Astrocyte of the cerebellum (primary cell): ENCODE results near the gene ANKRA2.

Source experiments
- DNase-seq: peaks from one replicate; pipeline ENCODE4 v3.0.0-alpha.2; 2011; ENCODE audit warnings: low read depth
- H3K4me3 ChIP-seq: 2 replicates; pipeline ENCODE4 v1.5.1; 2011; ENCODE audit warnings: mild to moderate bottlenecking, low read depth, low read length, moderate library complexity
- CTCF ChIP-seq: IDR thresholded peaks from 2 replicates; pipeline ENCODE4 v1.5.1; 2012; ENCODE audit warnings: low read length, low read depth, moderate library complexity, mild to moderate bottlenecking; ENCODE audit errors: missing control alignments
- in situ Hi-C: cut with HindIII; loops from 2 replicates; pipeline ENCODE4 v1.10.0; 2017; ENCODE audit warnings: low sequenced_read_pairs

The ANKRA2 gene

GRCh38 chr5:73603998-73604397 is 38.6 kb upstream of the ANKRA2 start:
- in situ Hi-C loops = no loop called here
- no peak for TF ChIP-seq CTCF
- H3K4me3 ChIP-seq = no peak overlapping the region
- no peak for DNase-seq

GRCh38 chr5:73599380-73599779 is 33.9 kb upstream of the ANKRA2 start:
- TF ChIP-seq CTCF = no peak
- in situ Hi-C loops = loop anchor here (25.0 kb wide), 1 partner anchor 1063 kb away; no protein-coding TSS in a partner anchor
- no peak for DNase-seq

GRCh38 chr5:73596705-73597328 is 31.4 kb upstream of the ANKRA2 start:
- peak; percentile 55 for TF ChIP-seq CTCF
- in situ Hi-C loops = loop anchor here (25.0 kb wide), 1 partner anchor 1065 kb away; no protein-coding TSS in a partner anchor
- H3K4me3 ChIP-seq = no peak overlapping the region
- DNase-seq = no peak

More at GRCh38 chr5:73599380-73599779, 33.9 kb upstream of the ANKRA2 start:
- H3K4me3 ChIP-seq = no peak overlapping the region

GRCh38 chr5:73592551-73592950 is 27.1 kb upstream of the ANKRA2 start:
- no peak overlapping the region for H3K4me3 ChIP-seq
- in situ Hi-C loops = loop anchor here (5.0 to 25.0 kb wide), 2 partner anchors 205 to 1070 kb away; no protein-coding TSS in a partner anchor
- TF ChIP-seq CTCF = no peak
- no peak for DNase-seq

GRCh38 chr5:73591698-73592501 is 26.5 kb upstream of the ANKRA2 start:
- no peak for TF ChIP-seq CTCF
- in situ Hi-C loops = loop anchor here (5.0 to 25.0 kb wide), 2 partner anchors 205 to 1070 kb away; no protein-coding TSS in a partner anchor
- no peak overlapping the region for H3K4me3 ChIP-seq
- no peak for DNase-seq

GRCh38 chr5:73591102-73591695 is 25.8 kb upstream of the ANKRA2 start:
- peak; percentile 91 for DNase-seq
- no peak overlapping the region for H3K4me3 ChIP-seq
- in situ Hi-C loops = loop anchor here (5.0 to 25.0 kb wide), 2 partner anchors 206 to 1071 kb away; no protein-coding TSS in a partner anchor
- peak; percentile 60 for TF ChIP-seq CTCF
